Choroid plexus epithelial cell (primary cell): ENCODE results near the gene TRPC4AP.
A peak's percentile ranks its signal among the peaks of the same experiment; 100 is the strongest.

Experiments
- DNase-seq: peaks from one replicate; pipeline ENCODE4 v3.0.0-alpha.2; 2010; ENCODE audit warnings: low read depth
- H3K4me3 ChIP-seq: 2 replicates; pipeline ENCODE4 v1.5.1; 2011; ENCODE audit warnings: low read depth, mild to moderate bottlenecking, control low read depth, low read length, moderate library complexity
- CTCF ChIP-seq: conservative IDR thresholded peaks from 2 replicates; pipeline ENCODE4 v1.5.1; 2011; ENCODE audit warnings: low read depth, mild to moderate bottlenecking, control low read depth, inconsistent platforms, low read length, moderate library complexity

TRPC4AP gene

GRCh38 chr20:34992751-34993417 is 99.7 kb downstream of the TRPC4AP start:
- no peak for DNase-seq
- no peak overlapping the region for H3K4me3 ChIP-seq
- no peak for TF ChIP-seq CTCF

GRCh38 chr20:34990661-34991214 is 101.9 kb downstream of the TRPC4AP start:
- no peak for TF ChIP-seq CTCF
- DNase-seq, result no peak
- no peak overlapping the region for H3K4me3 ChIP-seq

GRCh38 chr20:34990231-34990630 is 102.4 kb downstream of the TRPC4AP start:
- no peak for DNase-seq
- no peak for TF ChIP-seq CTCF
- no peak overlapping the region for H3K4me3 ChIP-seq

GRCh38 chr20:34989670-34990069 is 102.9 kb downstream of the TRPC4AP start:
- no peak overlapping the region for H3K4me3 ChIP-seq
- no peak for TF ChIP-seq CTCF
- DNase-seq, result no peak

- no peak overlapping the region for H3K4me3 ChIP-seq
- no peak for TF ChIP-seq CTCF
- DNase-seq, result no peak
These were observed 103.5 kb downstream of the TRPC4AP start for GRCh38 chr20:34989118-34989517.

GRCh38 chr20:34988191-34988540 is 104.4 kb downstream of the TRPC4AP start:
- DNase-seq, result peak; percentile 16
- peak; percentile 23 for TF ChIP-seq CTCF
- H3K4me3 ChIP-seq, result no peak overlapping the region

GRCh38 chr20:34987288-34988190 is 105.1 kb downstream of the TRPC4AP start:
- H3K4me3 ChIP-seq, result no peak overlapping the region
- TF ChIP-seq CTCF, result no peak
- no peak for DNase-seq
